HG03378 (cell line): ENCODE measurements around the gene CCDC51.
"Not testable (repeated sequence)": the region's sequence is repeated elsewhere in the genome, so short reads cannot be mapped to it uniquely, and the experiment has no call there.

ENCODE experiments used
- ATAC-seq: cut with Tn5 transposase; IDR thresholded peaks from one replicate; pipeline ENCODE4 v1.9.1; 2021; ENCODE audit warnings: mild to moderate bottlenecking, moderate library complexity; ENCODE audit not compliant: unreplicated experiment

The CCDC51 gene

DNA sequence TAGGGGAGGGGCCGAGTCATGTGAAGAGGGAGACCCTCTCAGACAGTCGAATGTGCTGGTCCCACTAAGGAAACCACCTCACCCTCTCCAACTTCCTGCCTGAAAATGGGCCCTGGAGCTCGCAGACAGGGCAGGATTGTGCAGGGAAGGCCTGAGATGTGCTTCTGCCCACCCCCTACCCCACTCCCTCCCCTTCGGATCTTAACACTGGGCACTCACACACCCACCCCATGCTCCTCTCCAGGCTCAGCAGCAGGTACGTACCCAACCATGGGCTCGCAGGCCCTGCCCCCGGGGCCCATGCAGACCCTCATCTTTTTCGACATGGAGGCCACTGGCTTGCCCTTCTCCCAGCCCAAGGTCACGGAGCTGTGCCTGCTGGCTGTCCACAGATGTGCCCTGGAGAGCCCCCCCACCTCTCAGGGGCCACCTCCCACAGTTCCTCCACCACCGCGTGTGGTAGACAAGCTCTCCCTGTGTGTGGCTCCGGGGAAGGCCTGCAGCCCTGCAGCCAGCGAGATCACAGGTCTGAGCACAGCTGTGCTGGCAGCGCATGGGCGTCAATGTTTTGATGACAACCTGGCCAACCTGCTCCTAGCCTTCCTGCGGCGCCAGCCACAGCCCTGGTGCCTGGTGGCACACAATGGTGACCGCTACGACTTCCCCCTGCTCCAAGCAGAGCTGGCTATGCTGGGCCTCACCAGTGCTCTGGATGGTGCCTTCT is 26.6 kb upstream of the CCDC51 start:
- no peak for ATAC-seq

GRCh38 chr3:48465531-48466378 is 25.8 kb upstream of the CCDC51 start:
- ATAC-seq: peak; percentile 51

- no peak for ATAC-seq
Observed at GRCh38 chr3:48465237-48465530, 25.3 kb upstream of the CCDC51 start.

DNA sequence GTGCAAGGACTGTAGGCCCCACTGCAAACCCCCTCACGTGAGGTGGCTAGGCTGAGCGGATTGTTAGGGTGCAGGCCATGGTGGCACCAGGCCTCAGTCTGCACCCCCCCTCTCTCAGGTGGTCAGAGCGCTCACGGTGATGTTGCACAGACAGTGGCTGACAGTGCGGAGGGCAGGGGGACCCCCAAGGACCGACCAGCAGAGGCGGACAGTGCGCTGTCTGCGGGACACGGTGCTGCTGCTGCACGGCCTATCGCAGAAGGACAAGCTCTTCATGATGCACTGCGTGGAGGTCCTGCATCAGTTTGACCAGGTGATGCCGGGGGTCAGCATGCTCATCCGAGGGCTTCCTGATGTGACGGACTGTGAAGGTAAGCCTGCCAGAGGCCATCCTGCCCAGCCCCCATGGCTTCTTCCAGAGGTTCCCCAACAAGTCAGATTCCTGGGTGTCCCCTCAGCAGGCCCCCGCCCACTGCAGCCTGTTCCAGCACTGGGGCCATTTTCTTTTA is 24.8 kb upstream of the CCDC51 start:
- no peak for ATAC-seq

GRCh38 chr3:48463703-48464102 is 23.8 kb upstream of the CCDC51 start:
- no peak for ATAC-seq

- not testable (repeated sequence) for ATAC-seq
Observed at GRCh38 chr3:48461767-48462166, 21.8 kb upstream of the CCDC51 start.

- no peak for ATAC-seq
Observed at GRCh38 chr3:48460517-48460902, 20.6 kb upstream of the CCDC51 start.

GRCh38 chr3:48459773-48460516 is 20.0 kb upstream of the CCDC51 start:
- ATAC-seq: no peak

DNA sequence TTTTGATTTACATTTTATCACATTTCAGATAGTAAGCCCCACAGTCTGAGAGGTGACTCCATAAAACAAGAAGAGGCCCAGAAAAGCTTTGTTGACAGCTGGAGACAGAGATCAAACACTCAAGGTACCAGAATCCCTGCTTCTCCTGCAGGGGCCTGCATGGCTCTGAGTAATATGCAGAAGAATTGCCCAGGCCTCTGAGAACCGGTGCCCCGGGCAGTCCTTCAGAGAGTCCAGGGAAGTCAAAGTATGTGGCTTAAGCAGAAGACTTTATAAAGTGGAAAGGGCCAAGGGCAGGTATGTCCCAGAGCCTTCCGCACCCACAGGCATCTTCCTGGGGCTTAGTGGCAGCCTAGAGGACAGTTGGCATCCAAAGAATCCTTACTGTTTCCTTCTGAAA is 19.4 kb upstream of the CCDC51 start:
- no peak for ATAC-seq

DNA sequence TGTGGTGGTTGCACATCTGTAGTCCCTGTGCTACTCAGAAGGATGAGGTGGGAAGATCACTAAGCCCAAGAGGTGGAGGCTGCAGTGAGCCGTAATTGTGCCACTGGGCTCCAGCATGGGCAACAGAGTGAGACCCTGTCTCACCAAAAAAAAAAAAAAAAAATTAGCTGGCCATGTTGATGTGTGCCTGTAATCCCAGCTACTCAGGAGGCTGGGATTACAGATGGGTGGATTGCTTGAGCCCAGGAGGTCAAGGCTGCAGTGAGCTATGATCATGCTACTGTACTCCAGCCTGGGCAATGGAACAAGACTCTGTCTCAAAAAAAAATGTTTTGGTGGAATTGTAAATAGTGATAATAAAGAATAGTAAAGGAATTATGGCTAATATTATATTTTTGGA is 16.5 kb upstream of the CCDC51 start:
- ATAC-seq: no peak

GRCh38 chr3:48451270-48451669 is 11.4 kb upstream of the CCDC51 start:
- no peak for ATAC-seq

- peak; percentile 67 for ATAC-seq
Observed at GRCh38 chr3:48446425-48447193, 6.7 kb upstream of the CCDC51 start, which contains the start of gene ATRIP. Gene ATRIP (plus strand): TSS chr3:48446737. CDS start chr3:48446846, 109 bp downstream.

DNA sequence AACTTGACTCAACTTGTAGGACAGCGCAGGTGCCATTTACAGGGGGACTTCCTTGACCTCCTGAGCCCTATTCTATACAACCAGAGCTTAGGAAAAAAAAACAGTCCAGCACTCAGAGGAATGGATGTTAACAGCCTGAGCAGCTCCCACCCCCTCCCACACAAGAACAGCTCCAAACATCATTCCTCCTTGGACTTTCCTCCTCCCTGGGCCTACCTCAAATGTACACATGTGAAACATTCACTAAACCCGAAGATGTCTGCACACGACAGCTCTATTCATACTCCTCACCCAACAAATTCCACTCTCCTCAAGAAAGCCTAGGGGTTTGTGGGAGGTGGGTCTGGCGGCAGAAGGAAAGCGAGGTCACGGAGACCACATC is 6.1 kb upstream of the CCDC51 start:
- ATAC-seq: peak; percentile 12

DNA sequence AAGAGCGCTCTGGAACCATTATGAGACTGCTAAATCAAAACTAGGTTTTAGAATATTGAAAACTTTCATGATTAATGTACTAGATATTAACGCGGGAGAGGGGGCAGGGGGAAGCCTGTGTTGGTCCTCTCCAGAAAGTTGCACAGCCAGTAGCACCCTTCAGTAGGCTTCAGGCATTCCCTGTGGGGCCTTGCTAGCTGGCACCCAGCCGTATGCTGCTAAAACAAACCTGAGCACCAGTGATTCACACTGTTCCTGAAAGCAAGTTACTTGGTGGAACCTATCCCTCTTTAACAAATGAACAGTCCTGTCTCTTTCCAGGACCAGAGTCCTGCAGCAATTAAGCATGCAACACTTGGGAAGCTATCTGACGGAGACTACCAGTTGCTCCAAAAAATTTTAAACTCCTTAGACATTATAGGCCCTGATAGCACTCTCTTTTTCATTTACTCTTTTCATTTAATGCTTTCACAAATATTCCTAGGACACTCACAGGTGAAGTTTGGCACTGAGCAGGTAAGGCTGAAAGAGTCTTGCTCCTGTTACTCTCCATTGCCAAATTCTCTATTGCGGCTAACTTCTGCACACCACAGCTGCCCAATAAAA is 5.5 kb upstream of the CCDC51 start:
- ATAC-seq: no peak

- no peak for ATAC-seq
Observed at GRCh38 chr3:48441940-48442339, 2.0 kb upstream of the CCDC51 start.

- no peak for ATAC-seq
Observed at GRCh38 chr3:48440590-48440958, 655 bp upstream of the CCDC51 start.

GRCh38 chr3:48437812-48438211 is 2.1 kb downstream of the CCDC51 start:
- no peak for ATAC-seq

- no peak for ATAC-seq
Observed at GRCh38 chr3:48436855-48437254, 3.1 kb downstream of the CCDC51 start.

DNA sequence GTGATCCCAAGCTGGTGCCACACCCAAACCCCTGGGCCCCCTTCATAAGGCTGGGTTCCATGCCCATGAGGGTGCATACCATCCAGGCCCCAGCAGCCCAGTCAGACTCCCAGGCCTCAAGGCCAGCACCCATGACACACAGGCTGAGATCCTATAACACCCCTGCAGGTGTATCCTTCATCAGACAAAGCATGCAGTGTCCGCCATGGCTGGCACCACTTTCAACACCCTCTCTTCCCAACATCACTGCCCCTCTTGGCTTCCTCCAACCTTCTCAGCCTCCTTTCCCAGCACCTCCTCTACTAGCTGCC is 3.5 kb downstream of the CCDC51 start:
- ATAC-seq: no peak

DNA sequence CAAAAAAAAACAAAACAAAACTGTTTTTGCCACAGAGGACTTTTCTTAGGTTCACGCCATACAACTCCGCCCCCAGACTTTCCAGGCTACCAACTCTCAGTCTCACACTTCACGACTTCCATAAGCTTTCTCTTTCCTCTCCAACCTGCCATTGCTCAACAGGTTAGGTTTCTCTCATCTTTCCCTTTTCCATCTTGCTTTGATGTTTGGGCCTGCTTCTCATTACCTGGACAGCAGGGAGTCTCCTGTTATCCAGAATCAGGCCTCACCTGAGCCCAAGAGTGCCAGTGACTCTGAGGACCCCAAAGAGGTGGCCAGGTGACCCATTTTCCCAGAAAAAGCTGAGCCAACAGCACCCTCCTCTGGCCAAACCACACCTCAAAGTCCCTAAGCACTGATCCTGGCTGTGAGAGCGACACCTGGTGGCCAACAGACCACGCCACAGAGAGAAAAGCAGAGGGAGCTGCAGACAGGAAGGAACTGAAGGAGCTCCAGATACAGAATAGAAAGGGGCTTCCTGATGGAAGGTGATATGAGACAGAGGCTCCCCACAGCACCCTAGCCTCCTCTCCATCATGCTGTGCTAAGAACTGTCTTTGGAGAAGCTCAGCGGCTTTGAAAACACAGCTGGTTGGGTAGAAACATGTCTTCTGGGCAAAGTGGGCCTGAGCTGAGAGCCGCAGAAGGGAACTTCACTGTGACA is 4.0 kb downstream of the CCDC51 start:
- ATAC-seq: no peak
